GM06990 (cell line): ENCODE data around the gene FALEC.

Source experiments
- DNase-seq: peaks from one replicate; pipeline ENCODE4 v3.0.0-alpha.2; 2011; ENCODE audit not compliant: insufficient read length; ENCODE audit errors: extremely low read depth
- H3K27me3 ChIP-seq: replicated peaks from 2 replicates; pipeline ENCODE4 v1.6.0; 2011; ENCODE audit warnings: low read length; ENCODE audit not compliant: control insufficient read depth, insufficient read depth
- H3K36me3 ChIP-seq: 2 replicates; pipeline ENCODE4 v1.5.1; 2011; ENCODE audit warnings: low read length; ENCODE audit not compliant: control insufficient read depth, insufficient read depth
- H3K4me3 ChIP-seq: replicated peaks from 2 replicates; pipeline ENCODE4 v1.5.1; 2011; ENCODE audit warnings: low read depth, mild to moderate bottlenecking, control low read depth, low read length
- CTCF ChIP-seq: IDR thresholded peaks from 2 replicates; pipeline ENCODE4 v1.5.1; 2011; ENCODE audit warnings: low read length, control low read depth, mild to moderate bottlenecking, inconsistent platforms; ENCODE audit not compliant: insufficient read depth, poor library complexity, severe bottlenecking

FALEC gene

GRCh38 chr1:150513351-150513791 is 2.2 kb upstream of the FALEC start:
- Histone ChIP-seq H3K36me3 (no peaks in the 10 kb centered on the region; the same call in none of the 2 replicates), H3K27me3 (no peaks in the 10 kb centered on the region), H3K4me3 (no peak overlapping the region)
- DNase-seq = no peak
- TF ChIP-seq CTCF = no peak

- no peak for TF ChIP-seq CTCF
- Histone ChIP-seq H3K36me3 (no peaks in the 10 kb centered on the region; the same call in none of the 2 replicates), H3K27me3 (no peaks in the 10 kb centered on the region), H3K4me3 (no peak overlapping the region)
- no peak for DNase-seq
These were observed 1.3 kb upstream of the FALEC start for GRCh38 chr1:150514260-150514659.

GRCh38 chr1:150514913-150515327 is 632 bp upstream of the FALEC start:
- Histone ChIP-seq H3K36me3 (no peaks in the 10 kb centered on the region; the same call in none of the 2 replicates), H3K27me3 (no peaks in the 10 kb centered on the region), H3K4me3 (peak overlapping the region; percentile 68)
- no peak for TF ChIP-seq CTCF
- no peak for DNase-seq

GRCh38 chr1:150516050-150516591 is 569 bp downstream of the FALEC start:
- no peak for DNase-seq
- H3K36me3 ChIP-seq = no peaks in the 10 kb centered on the region; the same call in none of the 2 replicates
- TF ChIP-seq CTCF = no peak
- H3K27me3 ChIP-seq = no peaks in the 10 kb centered on the region
- H3K4me3 ChIP-seq = peak overlapping the region; percentile 68

- DNase-seq = no peak
- Histone ChIP-seq H3K36me3 (no peaks in the 10 kb centered on the region; the same call in none of the 2 replicates), H3K27me3 (no peaks in the 10 kb centered on the region), H3K4me3 (peak overlapping the region; percentile 68)
- TF ChIP-seq CTCF = no peak
These were observed 1.1 kb downstream of the FALEC start for GRCh38 chr1:150516616-150517015.
